Neural progenitor cell (in vitro differentiated cells): ENCODE results near the gene PRICKLE3. TPM values are rescaled to one million over a fixed set of nuclear protein-coding genes. Genes with fewer than 3 reads are reported as not detected.

Source experiments
- DNase-seq: peaks from one replicate; pipeline ENCODE4 v3.0.0-alpha.2; 2016; ENCODE audit warnings: low spot score
- H2AFZ ChIP-seq: fragments of 200-600 bp; sonication (generic); replicated peaks from 2 replicates; pipeline ENCODE4 v1.6.1; 2016; ENCODE audit warnings: antibody characterized with exemption
- H3F3A ChIP-seq: fragments of 200-600 bp; sonication (generic); 2 replicates; pipeline ENCODE4 v1.6.1; 2016; ENCODE audit warnings: antibody characterized with exemption, low read depth
- H3K27ac ChIP-seq: fragments of 200-600 bp; sonication (generic); 2 replicates; pipeline ENCODE4 v1.5.1; 2016; ENCODE audit warnings: mild to moderate bottlenecking
- H3K27me3 ChIP-seq: fragments of 200-600 bp; sonication (generic); 2 replicates; pipeline ENCODE4 v1.6.1; 2016; ENCODE audit warnings: mild to moderate bottlenecking, moderate library complexity
- H3K36me3 ChIP-seq: fragments of 200-600 bp; sonication (generic); 2 replicates; pipeline ENCODE4 v1.5.1; 2016
- H3K4me1 ChIP-seq: fragments of 200-600 bp; sonication (generic); 2 replicates; pipeline ENCODE4 v1.6.1; 2016; ENCODE audit warnings: mixed run types
- H3K4me2 ChIP-seq: fragments of 200-600 bp; sonication (generic); 2 replicates; pipeline ENCODE4 v1.6.1; 2016
- H3K4me3 ChIP-seq: fragments of 200-600 bp; sonication (generic); 2 replicates; pipeline ENCODE4 v1.5.1; 2016
- H3K79me2 ChIP-seq: fragments of 200-600 bp; sonication (generic); 2 replicates; pipeline ENCODE4 v1.6.1; 2016; ENCODE audit warnings: low read depth
- H3K9ac ChIP-seq: fragments of 200-600 bp; sonication (generic); 2 replicates; pipeline ENCODE4 v1.6.1; 2016
- H3K9me3 ChIP-seq: fragments of 200-600 bp; sonication (generic); 2 replicates; pipeline ENCODE4 v1.5.1; 2016; ENCODE audit warnings: low read depth
- H4K20me1 ChIP-seq: fragments of 200-600 bp; sonication (generic); 2 replicates; pipeline ENCODE4 v1.6.1; 2016; ENCODE audit warnings: low read depth
- H3K27ac Mint-ChIP-seq: 3 replicates; pipeline ENCODE4 v1.8.0; 2021; ENCODE audit warnings: mixed read lengths
- H3K27me3 Mint-ChIP-seq: 2 replicates; pipeline ENCODE4 v1.8.0; 2022; ENCODE audit warnings: low read depth, mild to moderate bottlenecking, inconsistent platforms, moderate library complexity, mixed read lengths; ENCODE audit not compliant: insufficient read depth
- H3K36me3 Mint-ChIP-seq: 3 replicates; pipeline ENCODE4 v1.8.0; 2021; ENCODE audit warnings: mixed read lengths
- H3K4me1 Mint-ChIP-seq: 3 replicates; pipeline ENCODE4 v1.8.0; 2021; ENCODE audit warnings: mixed read lengths
- H3K4me3 Mint-ChIP-seq: 3 replicates; pipeline ENCODE4 v1.8.0; 2021; ENCODE audit warnings: mild to moderate bottlenecking, moderate library complexity, mixed read lengths
- H3K9me3 Mint-ChIP-seq: 3 replicates; pipeline ENCODE4 v1.8.0; 2020; ENCODE audit warnings: mixed read lengths
- EZH2 ChIP-seq: fragments of 200-600 bp; sonication (generic); IDR thresholded peaks from 2 replicates; pipeline ENCODE4 v1.6.1; 2017; ENCODE audit warnings: antibody characterized with exemption, mild to moderate bottlenecking, moderate library complexity
- EZH2phosphoT487 ChIP-seq: fragments of 200-600 bp; sonication (generic); IDR thresholded peaks from 2 replicates; pipeline ENCODE4 v1.6.1; 2017; ENCODE audit warnings: antibody characterized with exemption
- total RNA-seq: library from RNA; depleted of rRNA; stranded (reverse); fragments of >200 nt; gene quantifications from 2 replicates; pipeline ENCODE4 v1.2.3, GENCODE V29; 2015; ENCODE audit warnings: low replicate concordance
- TF ChIP-seq, protein P1 (sequence below): fragments of 200-600 bp; sonication (generic); IDR thresholded peaks from 2 replicates; pipeline ENCODE4 v1.5.1; 2017; ENCODE audit warnings: antibody characterized with exemption, mild to moderate bottlenecking

Gene PRICKLE3
- total RNA-seq, 1 donor from 2014 or later: 0.28 TPM

- Histone ChIP-seq H3K4me2 (no peak overlapping the region), H4K20me1 (no peaks in the 10 kb centered on the region), H3K27ac (no peak overlapping the region), H3K9ac (no peak overlapping the region), H3K4me1 (peaks cover 3% of the 10 kb centered on the region), H3F3A (no peaks in the 10 kb centered on the region), H3K79me2 (peaks cover 6% of the 10 kb centered on the region), H3K36me3 (no peaks in the 10 kb centered on the region), H3K27me3 (no peaks in the 10 kb centered on the region), H3K4me3 (no peak overlapping the region), H3K9me3 (no peaks in the 10 kb centered on the region), H2AFZ (no peak overlapping the region)
- Mint-ChIP-seq H3K4me1 (peaks cover 7% of the 10 kb centered on the region), H3K27ac (no peak overlapping the region), H3K4me3 (no peak overlapping the region), H3K9me3 (peaks cover 18% of the 10 kb centered on the region), H3K36me3 (no peaks in the 10 kb centered on the region), H3K27me3 (peaks cover 8% of the 10 kb centered on the region)
- TF ChIP-seq EZH2phosphoT487 (no peak), EZH2 (no peak)
- TF ChIP-seq, protein P1, sequence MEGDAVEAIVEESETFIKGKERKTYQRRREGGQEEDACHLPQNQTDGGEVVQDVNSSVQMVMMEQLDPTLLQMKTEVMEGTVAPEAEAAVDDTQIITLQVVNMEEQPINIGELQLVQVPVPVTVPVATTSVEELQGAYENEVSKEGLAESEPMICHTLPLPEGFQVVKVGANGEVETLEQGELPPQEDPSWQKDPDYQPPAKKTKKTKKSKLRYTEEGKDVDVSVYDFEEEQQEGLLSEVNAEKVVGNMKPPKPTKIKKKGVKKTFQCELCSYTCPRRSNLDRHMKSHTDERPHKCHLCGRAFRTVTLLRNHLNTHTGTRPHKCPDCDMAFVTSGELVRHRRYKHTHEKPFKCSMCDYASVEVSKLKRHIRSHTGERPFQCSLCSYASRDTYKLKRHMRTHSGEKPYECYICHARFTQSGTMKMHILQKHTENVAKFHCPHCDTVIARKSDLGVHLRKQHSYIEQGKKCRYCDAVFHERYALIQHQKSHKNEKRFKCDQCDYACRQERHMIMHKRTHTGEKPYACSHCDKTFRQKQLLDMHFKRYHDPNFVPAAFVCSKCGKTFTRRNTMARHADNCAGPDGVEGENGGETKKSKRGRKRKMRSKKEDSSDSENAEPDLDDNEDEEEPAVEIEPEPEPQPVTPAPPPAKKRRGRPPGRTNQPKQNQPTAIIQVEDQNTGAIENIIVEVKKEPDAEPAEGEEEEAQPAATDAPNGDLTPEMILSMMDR: no peak
- no peak for DNase-seq
Observed at GRCh38 chrX:49232525-49232924, 46.4 kb upstream of the PRICKLE3 start.

DNA sequence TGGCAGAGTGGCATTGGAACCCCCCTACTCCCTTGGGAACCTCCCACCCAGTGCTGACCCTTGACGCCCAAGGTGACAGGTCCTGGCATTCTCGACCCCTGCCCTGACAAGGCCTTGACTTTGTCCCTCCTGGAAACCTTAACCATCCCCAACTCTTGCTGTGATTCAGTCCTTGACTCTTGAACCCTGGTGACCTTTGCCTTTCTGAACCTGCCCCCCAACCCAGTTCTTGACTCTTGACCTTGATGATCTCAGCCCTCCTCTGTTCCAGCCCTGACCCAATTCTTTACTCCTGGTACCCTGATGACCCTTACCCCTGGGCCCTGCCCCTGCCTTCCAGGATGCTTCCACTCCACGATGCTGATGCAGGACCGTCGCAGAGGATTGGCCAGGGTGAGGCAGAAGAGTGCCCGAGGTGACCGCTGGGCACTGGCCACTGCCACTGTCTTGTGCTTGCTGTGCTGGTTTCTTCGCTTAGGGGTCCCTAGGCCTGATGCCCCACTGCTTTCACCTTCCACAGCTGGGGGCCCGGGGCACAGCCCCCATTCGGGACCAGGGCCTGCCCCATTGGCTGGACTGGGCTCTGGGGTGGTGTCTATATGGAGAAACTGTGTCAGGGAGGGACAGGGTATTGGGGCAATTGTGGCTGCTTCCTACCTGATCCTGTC, 45.3 kb upstream of the PRICKLE3 start:
- no peaks in the 10 kb centered on the region for H3K36me3 Mint-ChIP-seq
- Histone ChIP-seq H3K9ac (no peak overlapping the region), H3K36me3 (no peaks in the 10 kb centered on the region), H3F3A (no peaks in the 10 kb centered on the region), H3K79me2 (peaks cover 6% of the 10 kb centered on the region), H3K4me3 (no peak overlapping the region), H3K27ac (no peak overlapping the region), H4K20me1 (no peaks in the 10 kb centered on the region), H2AFZ (no peak overlapping the region), H3K9me3 (no peaks in the 10 kb centered on the region), H3K4me2 (peak overlapping the region; percentile 76), H3K27me3 (no peaks in the 10 kb centered on the region), H3K4me1 (peaks cover 3% of the 10 kb centered on the region)
- no peak overlapping the region for H3K4me3 Mint-ChIP-seq
- H3K27ac Mint-ChIP-seq: no peak overlapping the region
- H3K4me1 Mint-ChIP-seq: peaks cover 4% of the 10 kb centered on the region
- H3K27me3 Mint-ChIP-seq: peaks cover 8% of the 10 kb centered on the region
- DNase-seq: no peak
- no peak for TF ChIP-seq EZH2phosphoT487
- no peak for TF ChIP-seq EZH2
- TF ChIP-seq, protein P1: no peak
- H3K9me3 Mint-ChIP-seq: peaks cover 17% of the 10 kb centered on the region

DNA sequence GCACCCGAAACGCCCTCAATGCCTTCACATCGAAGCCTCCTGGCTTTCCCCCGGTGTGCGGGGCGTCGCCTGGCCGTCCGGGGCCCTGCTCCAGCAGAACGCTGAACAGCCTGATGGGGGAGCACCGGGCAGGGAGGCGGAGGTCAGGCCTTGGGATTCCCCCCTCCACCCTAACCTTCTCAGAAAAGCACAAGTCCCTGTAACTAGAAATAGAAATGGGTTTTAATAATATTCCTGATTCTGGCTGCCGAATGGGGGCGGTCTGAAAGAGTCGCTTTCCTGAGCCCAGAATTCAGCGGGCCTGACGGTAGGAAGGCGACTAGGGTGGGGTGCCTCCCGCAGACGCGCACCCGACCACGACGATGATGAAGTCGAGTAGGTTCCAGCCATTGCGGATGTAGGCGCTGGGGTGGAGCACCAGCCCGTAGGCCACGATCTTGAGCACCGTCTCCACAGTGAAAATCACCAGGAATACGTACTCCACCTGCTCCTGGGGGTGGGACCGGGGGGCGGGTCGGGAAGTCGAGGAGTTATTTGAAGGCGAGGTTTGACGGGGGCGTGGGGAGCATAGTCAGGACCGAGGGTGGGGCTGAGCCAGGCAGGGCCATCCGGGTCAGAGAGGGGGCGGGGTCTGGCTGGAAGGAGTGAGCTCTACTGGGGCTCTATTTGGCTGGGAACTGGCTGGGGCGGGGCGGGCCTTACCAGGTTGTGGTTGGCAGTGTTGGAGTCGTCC, 44.5 kb upstream of the PRICKLE3 start:
- H3K27me3 Mint-ChIP-seq: peaks cover 8% of the 10 kb centered on the region
- H3K4me3 Mint-ChIP-seq: peak overlapping the region; percentile 38
- Histone ChIP-seq H3F3A (no peaks in the 10 kb centered on the region), H3K9me3 (no peaks in the 10 kb centered on the region), H3K27ac (no peak overlapping the region), H3K4me3 (peak overlapping the region; percentile 43), H3K4me2 (peak overlapping the region; percentile 76), H3K36me3 (no peaks in the 10 kb centered on the region), H3K9ac (no peak overlapping the region), H3K4me1 (no peaks in the 10 kb centered on the region), H3K27me3 (no peaks in the 10 kb centered on the region), H3K79me2 (no peaks in the 10 kb centered on the region), H2AFZ (peak overlapping the region; percentile 63), H4K20me1 (no peaks in the 10 kb centered on the region)
- peaks cover 19% of the 10 kb centered on the region for H3K9me3 Mint-ChIP-seq
- H3K27ac Mint-ChIP-seq: no peak overlapping the region
- peaks cover 4% of the 10 kb centered on the region for H3K4me1 Mint-ChIP-seq
- TF ChIP-seq, protein P1: peak; percentile 33
- TF ChIP-seq EZH2 (no peak), EZH2phosphoT487 (no peak)
- no peaks in the 10 kb centered on the region for H3K36me3 Mint-ChIP-seq
- peak; percentile 72 for DNase-seq
